B cell (primary cell): Measurements from ENCODE around the gene ALDOA. TPM values are rescaled to one million over a fixed set of nuclear protein-coding genes. Genes with fewer than 3 reads are reported as not detected.

Source experiments
- ATAC-seq: fragments of 200-7000 bp; cut with Tn5 transposase; one replicate; pipeline ENCODE4 v1.10.0; 2021; ENCODE audit warnings: low read depth, mild to moderate bottlenecking, moderate number of reproducible peaks, moderate library complexity
- CTCF ChIA-PET: fragments of 350-600 bp; sonication (Branson Sonifier 250); formaldehyde crosslinking; loops from one replicate; lab custom pipeline; 2021; ENCODE audit warnings: antibody characterized with exemption, inconsistent platforms; lab: Charles Lee
- POLR2A ChIA-PET: fragments of 350-600 bp; sonication (Branson Sonifier 250); formaldehyde crosslinking; loops from one replicate; lab custom pipeline; 2021; ENCODE audit warnings: antibody characterized with exemption; lab: Charles Lee
- DNase-seq: peaks from one replicate; pipeline ENCODE4 v3.0.0; 2013
- H2AFZ ChIP-seq: 2 replicates; pipeline ENCODE4 v1.6.1; 2012; ENCODE audit warnings: mild to moderate bottlenecking, low read depth, low read length; ENCODE audit not compliant: insufficient read depth, poor library complexity, severe bottlenecking
- H3K27ac ChIP-seq, 2 donors: 1 replicate in 1 of 2; 2 replicates in 1 of 2; pipeline ENCODE4 v1.5.1; 2012 to 2013; ENCODE audit warnings: low read length in 2 of 2, mild to moderate bottlenecking in 2 of 2, moderate library complexity in 1 of 2
- H3K27me3 ChIP-seq, 4 experiments: fragments of 200-600 bp in 1 of 4; sonication (generic) in 1 of 4; replicated peaks in 1 of 4; 1 replicate in 2 of 4; 2 replicates in 2 of 4; pipeline versions ENCODE4 v1.6.1 to v1.7.0; 2013 to 2016; ENCODE audit warnings: low read length in 3 of 4, mild to moderate bottlenecking in 2 of 4, mixed read lengths in 1 of 4, moderate library complexity in 1 of 4; ENCODE audit not compliant: insufficient read depth in 4 of 4, control insufficient read depth in 3 of 4; ENCODE audit errors: control extremely low read depth in 1 of 4
- H3K36me3 ChIP-seq, 2 experiments: replicated peaks in 1 of 2; 1 replicate in 1 of 2; 2 replicates in 1 of 2; pipeline versions ENCODE4 v1.6.1 to v1.7.1; 2013; ENCODE audit warnings: low read length in 1 of 2; ENCODE audit not compliant: insufficient read depth in 2 of 2, control insufficient read depth in 1 of 2; ENCODE audit errors: control extremely low read depth in 1 of 2, extremely low read depth in 1 of 2
- H3K4me1 ChIP-seq, 2 donors: fragments of 200-600 bp in 1 of 2; sonication (generic) in 1 of 2; 1 replicate in 1 of 2; 2 replicates in 1 of 2; pipeline versions ENCODE4 v1.5.1 to v1.6.1; 2013 to 2017; ENCODE audit warnings: low read length in 2 of 2; ENCODE audit not compliant: control insufficient read depth in 2 of 2, insufficient read depth in 2 of 2
- H3K4me2 ChIP-seq: replicated peaks from 2 replicates; pipeline ENCODE3; 2012; ENCODE audit warnings: mild to moderate bottlenecking, low read depth, low read length; ENCODE audit not compliant: poor library complexity, severe bottlenecking
- H3K4me3 ChIP-seq, 5 experiments: fragments of 200-600 bp in 1 of 5; sonication (generic) in 1 of 5; 1 replicate in 3 of 5; 2 replicates in 2 of 5; pipeline versions ENCODE4 v1.5.1 to v1.7.0; 2011 to 2016; ENCODE audit warnings: low read length in 4 of 5, mild to moderate bottlenecking in 4 of 5, low read depth in 2 of 5, control low read depth in 1 of 5, moderate library complexity in 1 of 5; ENCODE audit not compliant: insufficient read depth in 1 of 5; ENCODE audit errors: control extremely low read depth in 1 of 5, extremely low read depth in 1 of 5
- H3K79me2 ChIP-seq: fragments of 200-600 bp; sonication (generic); one replicate; pipeline ENCODE4 v1.6.0; 2016; ENCODE audit warnings: low read length; ENCODE audit not compliant: control insufficient read depth, insufficient read depth
- H3K9ac ChIP-seq: fragments of 200-600 bp; sonication (generic); 2 replicates; pipeline ENCODE4 v1.6.1; 2017; ENCODE audit warnings: mild to moderate bottlenecking, low read length, moderate library complexity
- H3K9me3 ChIP-seq, 3 donors: one replicate each; pipeline versions ENCODE4 v1.6.1 to v1.7.1; 2013; ENCODE audit warnings: low read length in 2 of 3; ENCODE audit not compliant: control insufficient read depth in 2 of 3, insufficient read depth in 1 of 3; ENCODE audit errors: control extremely low read depth in 1 of 3
- H4K20me1 ChIP-seq: 2 replicates; pipeline ENCODE4 v1.6.0; 2012; ENCODE audit warnings: mild to moderate bottlenecking, low read length; ENCODE audit not compliant: insufficient read depth, control insufficient read depth, poor library complexity, severe bottlenecking
- H3K27ac Mint-ChIP-seq: one replicate; pipeline ENCODE4 v1.8.0; 2021; ENCODE audit warnings: mixed read lengths
- H3K27me3 Mint-ChIP-seq: one replicate; pipeline ENCODE4 v1.8.0; 2021; ENCODE audit warnings: mixed read lengths
- H3K4me1 Mint-ChIP-seq: one replicate; pipeline ENCODE4 v1.8.0; 2021; ENCODE audit warnings: mixed read lengths
- H3K4me3 Mint-ChIP-seq: one replicate; pipeline ENCODE4 v1.8.0; 2021; ENCODE audit warnings: mixed read lengths
- H3K9me3 Mint-ChIP-seq: one replicate; pipeline ENCODE4 v1.8.0; 2022; ENCODE audit warnings: mixed read lengths; ENCODE audit not compliant: insufficient read depth
- EZH2 ChIP-seq: IDR thresholded peaks from 2 replicates; pipeline ENCODE4 v1.6.1; 2012; ENCODE audit warnings: borderline replicate concordance, low read depth, mild to moderate bottlenecking, moderate library complexity, low read length; ENCODE audit not compliant: insufficient read depth, poor library complexity, severe bottlenecking
- WGBS: methylation state at CpG from one replicate; pipeline ENCODE4 v1.1.5; 2013; ENCODE audit warnings: missing lambda C conversion rate; ENCODE audit not compliant: insufficient coverage; 5-methylcytosine and 5-hydroxymethylcytosine counted together
- intact Hi-C: fragments of 100-400 bp; cut with micrococcal nuclease; formaldehyde crosslinking; loops from one replicate; pipeline ENCODE4 v1.10.0; 2022
- polyA plus RNA-seq: library from polyadenylated mRNA; depleted of rRNA; stranded (reverse); fragments of >200 nt; gene quantifications from 2 replicates; pipeline ENCODE4 v1.2.3, GENCODE V29; 2012
- total RNA-seq, 2 donors: library from RNA; stranded (reverse); fragments of 120-200 nt in 1 of 2; gene quantifications; 1 replicate in 1 of 2; 2 replicates in 1 of 2; pipeline versions ENCODE4 v1.2.3 to v1.2.4, GENCODE V29; 2013 to 2022
- TF ChIP-seq, protein P1 (sequence below): fragments of 200-600 bp; IDR thresholded peaks from one replicate; pipeline ENCODE4 v1.8.0; 2022; ENCODE audit warnings: antibody characterized with exemption, mild to moderate bottlenecking

ALDOA gene
- total and polyA plus RNA-seq, 2 donors (not counting 1 experiment from before 2014, with no cell fraction given) = 329 to 343 TPM

DNA sequence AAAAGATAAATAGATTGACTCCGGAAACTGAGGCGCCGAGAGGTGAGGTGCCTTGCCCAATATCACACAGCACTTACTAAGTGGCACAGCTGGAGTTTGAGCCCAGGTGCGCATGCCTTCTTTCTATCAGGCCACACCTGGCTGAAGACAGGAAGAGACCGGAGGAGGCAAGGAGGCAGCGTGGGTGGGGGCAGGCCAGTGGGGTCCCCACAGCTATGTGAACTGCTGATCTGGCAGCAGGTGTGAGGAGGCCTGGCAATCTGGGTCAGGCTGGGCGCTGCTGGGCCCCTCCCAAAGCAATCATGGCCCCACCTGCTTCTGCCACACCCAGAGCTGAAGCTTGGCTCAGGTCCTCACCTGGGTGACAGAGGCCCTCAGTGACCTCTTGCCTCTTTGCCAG lies 49.7 kb downstream of the ALDOA start:
- H3K4me2 ChIP-seq = no peak overlapping the region
- no peaks in the 10 kb centered on the region for H3K27me3 Mint-ChIP-seq
- H3K9ac ChIP-seq = no peak overlapping the region
- intact Hi-C loops = no loop called here
- H3K4me3 ChIP-seq = no peak overlapping the region
- H3K27ac Mint-ChIP-seq = no peak overlapping the region
- H3K79me2 ChIP-seq = no peaks in the 10 kb centered on the region
- no peaks in the 10 kb centered on the region for H3K9me3 Mint-ChIP-seq
- no peak overlapping the region for H2AFZ ChIP-seq
- DNase-seq (no peak), ATAC-seq (peak; percentile 11)
- peaks cover 4 to 32% of the 10 kb centered on the region in 2 experiments for H3K36me3 ChIP-seq
- peaks cover 10% of the 10 kb centered on the region for H3K4me1 Mint-ChIP-seq
- POLR2A ChIA-PET = interaction anchor here (0.7 kb wide), 1 partner anchor 24 kb away, joined by 7 read pairs; no protein-coding TSS in a partner anchor
- CTCF ChIA-PET = interaction anchor here (1.3 kb wide), 1 partner anchor 294 kb away, joined by 5 read pairs; no protein-coding TSS in a partner anchor
- no peak for TF ChIP-seq EZH2
- TF ChIP-seq, protein P1, sequence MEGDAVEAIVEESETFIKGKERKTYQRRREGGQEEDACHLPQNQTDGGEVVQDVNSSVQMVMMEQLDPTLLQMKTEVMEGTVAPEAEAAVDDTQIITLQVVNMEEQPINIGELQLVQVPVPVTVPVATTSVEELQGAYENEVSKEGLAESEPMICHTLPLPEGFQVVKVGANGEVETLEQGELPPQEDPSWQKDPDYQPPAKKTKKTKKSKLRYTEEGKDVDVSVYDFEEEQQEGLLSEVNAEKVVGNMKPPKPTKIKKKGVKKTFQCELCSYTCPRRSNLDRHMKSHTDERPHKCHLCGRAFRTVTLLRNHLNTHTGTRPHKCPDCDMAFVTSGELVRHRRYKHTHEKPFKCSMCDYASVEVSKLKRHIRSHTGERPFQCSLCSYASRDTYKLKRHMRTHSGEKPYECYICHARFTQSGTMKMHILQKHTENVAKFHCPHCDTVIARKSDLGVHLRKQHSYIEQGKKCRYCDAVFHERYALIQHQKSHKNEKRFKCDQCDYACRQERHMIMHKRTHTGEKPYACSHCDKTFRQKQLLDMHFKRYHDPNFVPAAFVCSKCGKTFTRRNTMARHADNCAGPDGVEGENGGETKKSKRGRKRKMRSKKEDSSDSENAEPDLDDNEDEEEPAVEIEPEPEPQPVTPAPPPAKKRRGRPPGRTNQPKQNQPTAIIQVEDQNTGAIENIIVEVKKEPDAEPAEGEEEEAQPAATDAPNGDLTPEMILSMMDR = no peak
- peaks cover under 1 to 8% of the 10 kb centered on the region in 2 donors for H3K4me1 ChIP-seq
- 69% methylated on average over 6 of the region's 7 CpGs for WGBS
- H3K27me3 ChIP-seq = no peaks in the 10 kb centered on the region
- peaks cover 0 to 3% (median 0%) of the 10 kb centered on the region in 3 donors for H3K9me3 ChIP-seq
- H4K20me1 ChIP-seq = no peaks in the 10 kb centered on the region
- H3K4me3 Mint-ChIP-seq = no peak overlapping the region
- H3K27ac ChIP-seq = peak overlapping the region in 1 of 2 donors; percentile 19

DNA sequence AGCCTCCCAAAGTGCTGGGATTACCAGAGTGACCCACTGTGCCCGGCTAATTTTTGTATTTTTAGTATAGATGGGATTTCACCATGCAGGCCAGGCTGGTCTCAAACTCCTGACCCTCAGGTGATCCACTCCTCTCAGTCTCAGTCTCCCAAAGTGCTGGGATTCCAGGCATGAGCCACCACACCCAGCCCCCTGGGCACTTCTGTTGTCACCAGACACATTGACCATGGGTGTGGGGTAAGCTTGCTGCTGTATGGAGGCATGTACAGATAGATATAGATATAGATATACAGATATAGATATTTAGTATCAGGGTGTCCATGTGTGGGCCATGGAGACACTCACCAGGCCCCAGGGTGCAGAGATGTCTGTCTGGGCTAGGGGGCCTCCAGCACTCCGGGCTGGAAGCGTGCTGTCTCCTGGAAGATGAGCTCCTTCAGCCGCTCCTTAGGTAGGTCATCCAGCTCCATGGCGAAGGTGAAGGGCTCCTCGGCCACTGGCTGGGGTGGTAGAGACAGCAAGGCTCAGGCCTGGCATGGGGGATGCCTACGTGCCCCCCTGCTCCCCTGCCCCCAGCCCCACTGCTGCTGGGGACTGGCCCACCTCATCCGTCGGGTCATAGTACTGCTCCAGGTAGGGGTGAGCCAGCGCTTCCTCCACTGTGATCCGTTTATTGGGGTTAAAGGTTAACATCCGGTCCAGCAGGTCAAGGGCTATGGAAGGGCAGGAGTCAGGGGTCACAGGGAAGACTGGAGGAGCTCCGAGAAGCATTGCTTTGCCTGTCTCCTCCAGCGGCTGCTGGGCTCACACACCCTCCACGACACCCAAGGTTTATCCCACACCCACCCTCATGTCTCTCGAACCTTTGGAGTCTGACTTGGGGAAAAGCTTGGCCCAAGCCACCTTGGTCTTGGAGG lies 51.0 kb downstream of the ALDOA start:
- POLR2A ChIA-PET = no interaction called here
- H2AFZ ChIP-seq = no peak overlapping the region
- Mint-ChIP-seq H3K9me3 (no peaks in the 10 kb centered on the region), H3K4me1 (peaks cover 18% of the 10 kb centered on the region), H3K4me3 (no peak overlapping the region), H3K27me3 (no peaks in the 10 kb centered on the region), H3K27ac (no peak overlapping the region)
- no peak overlapping the region for H3K27ac ChIP-seq
- intact Hi-C loops = no loop called here
- H3K27me3 ChIP-seq = no peaks in the 10 kb centered on the region
- H3K9ac ChIP-seq = no peak overlapping the region
- 100% methylated on average over 10 of the region's 16 CpGs for WGBS
- ATAC-seq (no peak), DNase-seq (no peak)
- H3K4me1 ChIP-seq = peaks cover 5 to 15% of the 10 kb centered on the region in 2 donors
- no peak overlapping the region for H3K4me3 ChIP-seq
- peaks cover 0 to 31% of the 10 kb centered on the region in 2 experiments for H3K36me3 ChIP-seq
- no peaks in the 10 kb centered on the region for H4K20me1 ChIP-seq
- peaks cover 0 to 3% (median 0%) of the 10 kb centered on the region in 3 donors for H3K9me3 ChIP-seq
- no peaks in the 10 kb centered on the region for H3K79me2 ChIP-seq
- H3K4me2 ChIP-seq = no peak overlapping the region
- TF ChIP-seq, protein P1 = no peak
- no peak for TF ChIP-seq EZH2
- CTCF ChIA-PET = no interaction called here
